Adrenal gland (tissue), 5 donors: ENCODE measurements around the gene GLT6D1.

ENCODE experiments used
- POLR2A ChIP-seq, 2 donors: fragments of 450-650 bp; IDR thresholded peaks; one replicate each; pipeline ENCODE4 v1.6.1; 2017; ENCODE audit warnings: antibody characterized with exemption in 2 of 2, mild to moderate bottlenecking in 2 of 2, moderate library complexity in 1 of 2
- TF ChIP-seq, protein P1 (sequence below), 6 experiments: fragments of 450-650 bp in 4 of 6; fragments of 200-600 bp in 2 of 6; sonication (generic) in 1 of 6; IDR thresholded peaks; 1 replicate in 5 of 6; 2 replicates in 1 of 6; pipeline versions ENCODE4 v1.5.1 to v1.8.0; 2016 to 2021; ENCODE audit warnings: antibody characterized with exemption in 6 of 6, mild to moderate bottlenecking in 2 of 6, moderate library complexity in 1 of 6
- donor health status: DM: no; HTN: no; CAD: no.

DNA sequence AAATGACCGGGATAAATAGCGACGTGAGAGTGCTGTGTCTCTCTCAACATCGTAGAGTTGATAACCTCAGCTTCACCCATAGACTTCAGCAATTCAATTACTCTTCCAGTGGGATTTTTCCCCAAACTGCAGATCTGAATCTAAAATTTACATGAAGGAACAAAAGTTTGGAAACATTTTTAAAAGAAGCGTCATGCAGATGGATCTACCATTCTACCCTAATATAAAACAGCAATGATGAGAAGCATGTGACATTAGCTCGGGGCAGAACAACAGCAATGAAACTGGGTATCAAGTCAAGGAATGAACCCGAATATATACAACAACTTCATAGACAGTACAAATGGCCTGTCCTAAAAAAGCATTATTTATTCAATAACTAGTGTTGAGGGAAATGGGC, 18.8 kb downstream of the GLT6D1 start:
- no peak for TF ChIP-seq POLR2A (IDR thresholded peaks at IDR 0.05)
- TF ChIP-seq, protein P1, sequence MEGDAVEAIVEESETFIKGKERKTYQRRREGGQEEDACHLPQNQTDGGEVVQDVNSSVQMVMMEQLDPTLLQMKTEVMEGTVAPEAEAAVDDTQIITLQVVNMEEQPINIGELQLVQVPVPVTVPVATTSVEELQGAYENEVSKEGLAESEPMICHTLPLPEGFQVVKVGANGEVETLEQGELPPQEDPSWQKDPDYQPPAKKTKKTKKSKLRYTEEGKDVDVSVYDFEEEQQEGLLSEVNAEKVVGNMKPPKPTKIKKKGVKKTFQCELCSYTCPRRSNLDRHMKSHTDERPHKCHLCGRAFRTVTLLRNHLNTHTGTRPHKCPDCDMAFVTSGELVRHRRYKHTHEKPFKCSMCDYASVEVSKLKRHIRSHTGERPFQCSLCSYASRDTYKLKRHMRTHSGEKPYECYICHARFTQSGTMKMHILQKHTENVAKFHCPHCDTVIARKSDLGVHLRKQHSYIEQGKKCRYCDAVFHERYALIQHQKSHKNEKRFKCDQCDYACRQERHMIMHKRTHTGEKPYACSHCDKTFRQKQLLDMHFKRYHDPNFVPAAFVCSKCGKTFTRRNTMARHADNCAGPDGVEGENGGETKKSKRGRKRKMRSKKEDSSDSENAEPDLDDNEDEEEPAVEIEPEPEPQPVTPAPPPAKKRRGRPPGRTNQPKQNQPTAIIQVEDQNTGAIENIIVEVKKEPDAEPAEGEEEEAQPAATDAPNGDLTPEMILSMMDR (IDR thresholded peaks at IDR 0.05), result no peak
